Esophagus (tissue), 2 donors: ENCODE results near the gene DERL2. TPM values are rescaled to one million over a fixed set of nuclear protein-coding genes. Genes with fewer than 3 reads are reported as not detected.
"Not testable (repeated sequence)": the region's sequence is repeated elsewhere in the genome, so short reads cannot be mapped to it uniquely, and the experiment has no call there.

ENCODE experiments used
- H3K27ac ChIP-seq, 2 donors: one replicate each; pipeline ENCODE4 v1.5.1; 2013; ENCODE audit warnings: low read depth in 2 of 2, mild to moderate bottlenecking in 2 of 2, inconsistent platforms in 1 of 2, low read length in 1 of 2, moderate library complexity in 1 of 2
- H3K27me3 ChIP-seq, 2 donors: one replicate each; pipeline ENCODE4 v1.6.1; 2013; ENCODE audit warnings: low read length in 2 of 2, control low read depth in 1 of 2, mild to moderate bottlenecking in 1 of 2; ENCODE audit not compliant: insufficient read depth in 2 of 2, control insufficient read depth in 1 of 2
- H3K36me3 ChIP-seq, 2 donors: one replicate each; pipeline ENCODE4 v1.6.1; 2013; ENCODE audit warnings: low read length in 1 of 2; ENCODE audit not compliant: control insufficient read depth in 2 of 2, insufficient read depth in 2 of 2
- H3K4me1 ChIP-seq, 2 donors: one replicate each; pipeline ENCODE4 v1.6.1; 2013; ENCODE audit warnings: low read length in 1 of 2; ENCODE audit not compliant: control insufficient read depth in 2 of 2, insufficient read depth in 2 of 2
- H3K4me3 ChIP-seq, 2 donors: one replicate each; pipeline ENCODE4 v1.5.1; 2013; ENCODE audit warnings: low read length in 2 of 2, mild to moderate bottlenecking in 2 of 2, low read depth in 1 of 2, moderate library complexity in 1 of 2
- H3K9me3 ChIP-seq, 2 donors: one replicate each; pipeline ENCODE4 v1.6.1; 2013; ENCODE audit warnings: mild to moderate bottlenecking in 2 of 2, low read depth in 1 of 2, low read length in 1 of 2, moderate library complexity in 1 of 2; ENCODE audit not compliant: control insufficient read depth in 2 of 2, insufficient read depth in 1 of 2
- WGBS, 2 donors: extraction: QIAGEN DNeasy Blood & Tissue Kit; methylation state at CpG; one replicate each; pipeline ENCODE4 v1.1.7; 2013; 5-methylcytosine and 5-hydroxymethylcytosine counted together
- polyA plus RNA-seq, 2 donors: library from polyadenylated mRNA; stranded (reverse); fragments of 200-250 nt; gene quantifications; one replicate each; pipeline ENCODE4 v1.2.3, GENCODE V29; 2013
- donor health status: healthy with polysubstance abuse.
- donor health status: Bipolar disorder and iron deficiency.

DERL2 gene
- polyA plus RNA-seq, 2 donors = 40.1 to 53.8 TPM

DNA sequence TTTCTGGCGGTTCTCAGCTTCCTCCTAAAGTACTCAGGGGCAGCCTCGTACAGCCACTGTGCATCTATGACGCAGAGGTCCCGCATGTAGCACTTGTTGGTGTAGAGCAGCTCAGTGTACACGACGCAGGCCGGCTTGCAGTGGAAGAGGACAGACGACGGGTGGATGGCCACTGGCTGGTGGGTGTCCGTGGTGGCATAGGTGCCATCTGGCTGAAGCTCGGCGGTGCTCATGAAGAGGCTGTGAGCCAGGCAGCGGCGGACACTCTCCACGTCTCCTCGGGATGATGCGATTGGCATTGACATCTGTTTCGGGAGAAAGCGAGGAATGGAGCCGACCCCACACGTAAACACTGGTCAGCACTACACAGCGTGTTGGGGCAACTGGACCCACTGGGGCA, 41.8 kb downstream of the DERL2 start:
- no peaks in the 10 kb centered on the region for H3K4me1 ChIP-seq
- peaks cover 0 to 21% of the 10 kb centered on the region in 2 donors for H3K36me3 ChIP-seq
- H3K27me3 ChIP-seq = no peaks in the 10 kb centered on the region
- no peaks in the 10 kb centered on the region for H3K9me3 ChIP-seq
- no peak overlapping the region for H3K27ac ChIP-seq
- WGBS, 2 donors = 93 to 97% methylated on average over 22 of the region's 22 CpGs
- H3K4me3 ChIP-seq = no peak overlapping the region

DNA sequence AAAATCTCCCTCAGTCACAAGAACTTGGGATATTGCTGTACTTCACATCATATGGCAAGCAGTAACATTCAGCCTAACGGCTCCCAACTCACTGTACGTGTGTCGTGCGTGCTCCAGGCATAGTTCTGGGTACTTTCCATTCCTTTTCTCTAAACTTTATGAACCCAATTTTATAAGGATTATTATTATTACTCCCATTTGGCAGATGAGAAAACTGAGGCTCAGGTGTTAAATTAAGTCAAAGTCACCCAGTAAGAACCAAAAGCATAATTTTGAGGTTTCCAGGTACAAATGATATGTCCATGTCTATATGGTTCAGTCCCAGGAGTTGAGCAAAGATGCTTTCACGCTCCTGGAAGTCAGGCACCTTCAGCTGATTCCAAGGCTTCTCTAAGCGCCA, 42.2 kb downstream of the DERL2 start:
- Histone ChIP-seq H3K27me3 (no peaks in the 10 kb centered on the region), H3K4me1 (no peaks in the 10 kb centered on the region), H3K9me3 (no peaks in the 10 kb centered on the region), H3K36me3 (peaks cover 0 to 21% of the 10 kb centered on the region in 2 donors), H3K4me3 (no peak overlapping the region), H3K27ac (no peak overlapping the region)
- 96% methylated on average over 6 of the region's 6 CpGs for WGBS, 2 donors

DNA sequence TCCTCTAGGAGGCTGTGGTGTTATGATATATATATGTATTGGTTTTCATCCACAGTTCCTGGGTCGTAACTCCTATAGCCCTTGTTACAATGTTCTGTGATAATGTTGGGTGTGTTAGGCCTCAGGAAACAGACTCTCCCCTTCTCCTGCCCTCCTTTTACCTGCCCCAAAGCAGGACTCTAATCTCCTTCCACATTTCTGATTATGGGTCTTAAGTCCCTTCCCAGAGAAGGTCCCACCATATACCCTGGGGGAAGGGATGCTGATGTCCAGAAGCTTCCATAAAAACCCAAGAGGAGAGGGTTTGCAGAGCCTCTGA, 46.6 kb downstream of the DERL2 start:
- H3K4me3 ChIP-seq = no peak overlapping the region
- peak overlapping the region; percentile 76 to 80 for H3K27ac ChIP-seq
- no peaks in the 10 kb centered on the region for H3K9me3 ChIP-seq
- 7 to 14% methylated on average over 1 of the region's 1 CpG for WGBS, 2 donors
- peaks cover 5 to 19% of the 10 kb centered on the region in 2 donors for H3K36me3 ChIP-seq
- no peaks in the 10 kb centered on the region for H3K4me1 ChIP-seq
- H3K27me3 ChIP-seq = no peaks in the 10 kb centered on the region

DNA sequence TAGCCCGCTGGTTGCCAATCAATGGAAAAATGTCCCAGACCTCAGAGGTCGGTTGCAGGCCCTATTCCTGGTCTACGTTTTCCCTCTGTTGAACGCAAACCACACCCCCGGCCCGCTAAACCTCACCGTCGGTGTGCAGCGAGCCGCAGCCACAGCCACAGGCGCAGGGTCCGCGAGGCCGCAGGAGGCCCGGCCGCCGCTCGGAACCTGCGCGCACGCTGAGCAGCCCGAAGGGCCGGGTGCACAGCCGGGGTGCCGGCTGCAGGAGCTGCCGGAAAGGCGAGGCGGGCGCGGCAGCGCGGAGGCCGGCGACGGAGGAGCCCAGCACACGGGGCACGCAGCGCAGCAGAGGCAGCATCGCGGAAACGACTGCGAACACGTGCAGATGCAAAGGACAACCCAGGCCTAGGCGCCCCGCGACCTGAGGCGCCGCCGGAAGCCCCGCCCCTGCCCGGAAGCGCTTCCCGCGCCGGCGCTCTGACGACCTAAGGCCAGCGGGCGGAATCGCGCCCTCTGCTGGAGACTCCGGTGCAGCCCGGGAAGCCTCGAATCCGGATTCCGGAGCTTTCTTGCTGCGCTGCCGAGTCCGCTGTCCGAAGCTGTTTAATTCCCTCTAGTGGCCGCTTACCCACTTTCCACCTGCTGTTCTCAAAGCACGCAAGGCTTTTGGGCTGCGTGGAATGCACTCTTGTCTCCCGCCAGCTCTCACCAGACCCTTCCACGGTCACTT, 47.1 kb downstream of the DERL2 start, which contains the start of gene C1QBP:
C1QBP (minus strand) TSS at position 440 of the 730 bp plus-strand sequence; CDS start at position 358, 82 bp downstream.
- peaks cover 5 to 17% of the 10 kb centered on the region in 2 donors for H3K36me3 ChIP-seq
- no peaks in the 10 kb centered on the region for H3K4me1 ChIP-seq
- no peaks in the 10 kb centered on the region for H3K27me3 ChIP-seq
- peak within 1 kb of the TSS; percentile 80 to 81 for H3K27ac ChIP-seq
- H3K4me3 ChIP-seq = peak within 1 kb of the TSS; percentile 82
- H3K9me3 ChIP-seq = no peaks in the 10 kb centered on the region
- WGBS, 2 donors = 0 to 1% methylated on average over 73 to 75 of the region's 75 CpGs

DNA sequence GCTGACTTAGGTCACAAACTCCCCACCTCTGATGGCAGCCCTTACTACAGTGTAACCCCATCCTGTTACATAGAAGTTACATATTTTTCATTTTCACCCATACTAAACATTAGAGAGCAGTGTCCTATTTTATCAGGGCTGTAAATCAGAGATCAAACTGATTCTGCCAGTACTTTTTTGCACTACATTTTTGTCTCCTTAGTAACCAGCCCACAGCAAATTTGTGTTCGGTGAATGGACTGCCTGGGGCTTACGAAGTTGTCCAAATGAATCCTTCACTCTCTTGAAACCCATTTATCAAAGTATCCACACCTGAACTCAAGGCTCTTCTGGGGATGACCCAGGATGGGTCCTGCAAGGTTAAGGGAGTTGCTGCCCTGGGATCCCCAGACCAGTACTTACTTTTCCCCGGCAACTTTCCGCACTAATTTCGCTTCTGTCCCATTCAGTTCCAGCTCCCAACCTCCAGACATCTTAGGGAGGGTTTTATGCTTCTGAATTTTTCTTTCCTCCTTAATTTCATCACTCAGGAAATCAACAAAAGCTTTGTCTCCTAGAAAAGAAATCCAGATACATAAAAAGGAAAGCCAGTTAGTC, 48.2 kb downstream of the DERL2 start:
- no peak overlapping the region for H3K27ac ChIP-seq
- H3K4me3 ChIP-seq = peak overlapping the region; percentile 25 to 82
- 38 to 41% methylated on average over 5 of the region's 5 CpGs for WGBS, 2 donors

DNA sequence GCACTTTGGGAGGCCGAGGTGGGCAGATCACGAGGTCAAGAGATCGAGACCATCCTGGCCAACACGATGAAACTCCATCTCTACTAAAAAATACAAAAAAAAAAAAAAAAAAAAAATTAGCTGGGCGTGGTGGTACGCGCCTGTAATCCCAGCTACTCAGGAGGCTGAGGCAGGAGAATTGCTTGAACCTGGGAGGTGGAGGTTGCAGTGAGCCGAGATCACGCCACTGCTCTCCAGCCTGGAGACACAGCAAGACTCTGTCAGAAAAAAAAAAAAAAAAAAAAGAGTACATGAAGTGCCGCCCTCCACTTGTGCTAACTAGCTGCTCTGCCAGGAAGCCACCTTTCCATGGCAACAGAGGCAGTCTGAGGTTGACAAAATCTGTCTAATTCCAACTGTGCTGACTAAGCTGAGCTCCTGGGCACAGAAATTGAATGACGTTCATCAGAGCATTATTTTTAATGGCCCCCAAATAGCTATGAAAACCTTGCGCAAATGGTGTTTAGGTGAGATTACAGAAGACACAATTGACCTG, 50.1 kb downstream of the DERL2 start:
- H3K27me3 ChIP-seq, H3K4me3 ChIP-seq, H3K4me1 ChIP-seq, H3K27ac ChIP-seq, H3K9me3 ChIP-seq: not testable (repeated sequence)
- WGBS, 2 donors = 85 to 87% methylated on average over 11 to 12 of the region's 12 CpGs
- H3K36me3 ChIP-seq = peaks cover 18 to 21% of the 10 kb centered on the region in 2 donors

More for the DNA sequence above, 48.2 kb downstream of the DERL2 start:
- Histone ChIP-seq H3K27me3 (no peaks in the 10 kb centered on the region), H3K36me3 (peaks cover 8 to 21% of the 10 kb centered on the region in 2 donors), H3K4me1 (no peaks in the 10 kb centered on the region), H3K9me3 (no peaks in the 10 kb centered on the region)

DNA sequence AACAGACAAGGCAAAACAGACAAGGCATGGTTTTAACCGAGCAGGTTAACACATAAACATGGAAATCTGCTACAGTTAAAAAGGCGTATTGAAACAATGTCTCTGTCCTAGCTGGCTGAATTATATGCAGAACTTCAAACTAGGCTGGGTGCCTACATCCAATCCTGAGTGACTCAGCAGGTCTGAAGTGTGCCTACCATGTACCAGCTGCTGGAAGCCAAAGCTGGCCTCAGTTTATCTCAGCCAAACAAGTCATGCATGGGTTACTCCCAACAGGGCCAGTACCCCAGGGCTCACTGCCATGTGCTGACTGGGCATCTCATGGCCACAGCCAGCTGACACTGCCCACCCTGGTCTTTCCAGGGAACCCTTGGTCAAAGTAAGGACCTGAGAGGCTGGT, 51.0 kb downstream of the DERL2 start:
- no peaks in the 10 kb centered on the region for H3K27me3 ChIP-seq
- peaks cover 0 to 3% of the 10 kb centered on the region in 2 donors for H3K4me1 ChIP-seq
- 93 to 94% methylated on average over 2 of the region's 2 CpGs for WGBS, 2 donors
- H3K4me3 ChIP-seq = no peak overlapping the region
- peaks cover 18 to 23% of the 10 kb centered on the region in 2 donors for H3K36me3 ChIP-seq
- H3K9me3 ChIP-seq = no peaks in the 10 kb centered on the region
- no peak overlapping the region for H3K27ac ChIP-seq

DNA sequence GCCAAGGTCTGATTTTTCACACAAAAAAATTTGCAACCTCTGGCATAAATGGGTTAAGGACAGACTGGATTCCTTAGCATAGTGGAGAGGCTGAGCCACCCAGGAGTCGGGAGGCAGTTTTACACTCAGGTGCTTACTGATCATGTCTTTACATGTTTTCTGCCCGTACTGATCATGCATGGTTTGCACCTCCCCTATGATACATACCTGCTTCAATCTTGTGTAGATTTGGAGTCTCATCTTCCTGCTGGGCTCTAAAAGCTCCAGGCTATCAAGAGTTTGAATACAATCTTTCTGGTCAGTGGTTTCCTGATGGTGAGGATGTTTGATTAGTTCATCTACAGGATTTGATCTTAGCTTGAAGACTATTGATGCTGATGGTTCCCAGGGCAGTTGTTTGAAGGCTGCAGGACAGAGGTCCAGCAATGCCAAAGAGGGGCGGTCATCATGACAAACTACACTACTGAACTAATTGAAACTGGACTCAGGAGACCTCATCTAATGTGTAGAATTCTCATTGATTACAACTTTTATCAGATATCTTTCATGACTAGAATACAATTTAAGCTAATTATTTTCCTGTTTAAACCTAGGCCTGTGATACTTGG, 53.9 kb downstream of the DERL2 start:
- H3K9me3 ChIP-seq = no peaks in the 10 kb centered on the region
- peak overlapping the region; percentile 1 to 58 for H3K27ac ChIP-seq
- H3K27me3 ChIP-seq = no peaks in the 10 kb centered on the region
- WGBS, 2 donors = 63 to 65% methylated on average over 3 of the region's 3 CpGs
- H3K4me3 ChIP-seq = no peak overlapping the region
- peaks cover 0 to 3% of the 10 kb centered on the region in 2 donors for H3K4me1 ChIP-seq
- peaks cover 24 to 25% of the 10 kb centered on the region in 2 donors for H3K36me3 ChIP-seq

DNA sequence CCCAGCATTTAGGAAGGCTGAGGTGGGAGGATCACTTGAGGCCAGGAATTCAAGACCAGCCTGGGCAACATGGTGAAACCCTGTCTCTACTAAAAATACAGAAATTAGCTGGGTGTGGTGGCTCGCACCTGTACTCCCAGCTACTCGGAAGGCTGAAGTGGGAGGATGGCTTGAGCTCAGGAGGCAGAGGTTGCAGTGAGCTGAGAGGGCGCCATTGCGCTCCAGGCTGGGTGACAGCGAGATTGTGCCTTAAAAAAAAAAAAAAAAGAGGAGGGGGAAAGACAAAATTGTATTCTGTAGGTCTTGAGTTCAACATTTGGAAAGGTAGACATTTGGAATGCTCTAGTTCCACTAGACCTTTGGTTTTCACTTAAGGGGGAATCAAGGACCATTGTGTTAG, 54.7 kb downstream of the DERL2 start:
- WGBS, 2 donors = 81 to 86% methylated on average over 5 of the region's 5 CpGs
- not testable (repeated sequence) for H3K4me3 ChIP-seq, H3K27me3 ChIP-seq, H3K9me3 ChIP-seq, H3K4me1 ChIP-seq
- peak overlapping the region; percentile 1 to 75 for H3K27ac ChIP-seq
- peaks cover 24 to 26% of the 10 kb centered on the region in 2 donors for H3K36me3 ChIP-seq
